ENCODE data around the gene GTPBP1. TPM values are rescaled to one million over a fixed set of nuclear protein-coding genes. Genes with fewer than 3 reads are reported as not detected.

The GTPBP1 gene
- polyA plus RNA-seq, 1 experiment, result 31.1 TPM

- no peak for TF ChIP-seq CTCF (IDR thresholded peaks at IDR 0.05; ENCODE audit: insufficient read depth, low read depth, low read length)
- DNase-seq (ENCODE audit: low read depth), result no peak
- peaks cover 39% of the 10 kb centered on the region for H3K36me3 ChIP-seq (ENCODE audit: control insufficient read depth, insufficient read depth, low read length)
- no peak overlapping the region for H3K4me3 ChIP-seq (ENCODE audit: low read depth, low read length)
- CTCF ChIA-PET, result interaction anchor here (0.6 to 3.1 kb wide), 4 partner anchors 8 to 914 kb away, joined by 3 to 9 read pairs (median 6); no protein-coding TSS in a partner anchor
- POLR2A ChIA-PET, result no interaction called here
- H3K27me3 ChIP-seq (ENCODE audit: control insufficient read depth, insufficient read depth, low read length), result no peaks in the 10 kb centered on the region
These were observed 36.6 kb downstream of the GTPBP1 start for GRCh38 chr22:38742176-38742942.

- no peak for DNase-seq (ENCODE audit: low read depth)
- Histone ChIP-seq H3K36me3 (ENCODE audit: control insufficient read depth, insufficient read depth, low read length) (peaks cover 27% of the 10 kb centered on the region), H3K4me3 (ENCODE audit: low read depth, low read length) (no peak overlapping the region), H3K27me3 (ENCODE audit: control insufficient read depth, insufficient read depth, low read length) (no peaks in the 10 kb centered on the region)
- ChIA-PET POLR2A (no interaction called here), CTCF (interaction anchor here (1.0 to 3.8 kb wide), 2 partner anchors 12 to 24 kb away, joined by 3 to 16 read pairs; no protein-coding TSS in a partner anchor)
- no peak for TF ChIP-seq CTCF (IDR thresholded peaks at IDR 0.05; ENCODE audit: insufficient read depth, low read depth, low read length)
These were observed 39.2 kb downstream of the GTPBP1 start for GRCh38 chr22:38744981-38745380.

- ChIA-PET CTCF (interaction anchor here (1.0 to 3.8 kb wide), 3 partner anchors 12 to 23 kb away, joined by 3 to 16 read pairs (median 4); no protein-coding TSS in a partner anchor), POLR2A (no interaction called here)
- Histone ChIP-seq H3K36me3 (ENCODE audit: control insufficient read depth, insufficient read depth, low read length) (peaks cover 27% of the 10 kb centered on the region), H3K27me3 (ENCODE audit: control insufficient read depth, insufficient read depth, low read length) (no peaks in the 10 kb centered on the region), H3K4me3 (ENCODE audit: low read depth, low read length) (no peak overlapping the region)
- TF ChIP-seq CTCF (IDR thresholded peaks at IDR 0.05; ENCODE audit: insufficient read depth, low read depth, low read length), result no peak
- DNase-seq (ENCODE audit: low read depth), result no peak
These were observed 40.1 kb downstream of the GTPBP1 start for GRCh38 chr22:38745676-38746460.

- peaks cover 33% of the 10 kb centered on the region for H3K36me3 ChIP-seq (ENCODE audit: control insufficient read depth, insufficient read depth, low read length)
- ChIA-PET CTCF (interaction anchor here (1.2 to 3.8 kb wide), 4 partner anchors 15 to 21 kb away, joined by 3 to 16 read pairs (median 6); no protein-coding TSS in a partner anchor), POLR2A (no interaction called here)
- no peaks in the 10 kb centered on the region for H3K27me3 ChIP-seq (ENCODE audit: control insufficient read depth, insufficient read depth, low read length)
- no peak for TF ChIP-seq CTCF (IDR thresholded peaks at IDR 0.05; ENCODE audit: insufficient read depth, low read depth, low read length)
- no peak for DNase-seq (ENCODE audit: low read depth)
- no peak overlapping the region for H3K4me3 ChIP-seq (ENCODE audit: low read depth, low read length)
These were observed 42.9 kb downstream of the GTPBP1 start for GRCh38 chr22:38748487-38749136.
